ENCODE results near the gene TATDN2.
A peak's percentile ranks its signal among the peaks of the same experiment; 100 is the strongest.

Gene TATDN2

GRCh38 chr3:10249833-10250232 is 1.6 kb downstream of the TATDN2 start:
- no peak overlapping the region for H3K4ac ChIP-seq (ENCODE audit: low read depth, low read length)
- H2BK15ac ChIP-seq (replicated peaks; ENCODE audit: low read depth), result no peak overlapping the region
- peak overlapping the region; percentile 69 for H3K56ac ChIP-seq (ENCODE audit: low read length)
- H3K23ac ChIP-seq (ENCODE audit: low read length), result no peak overlapping the region
- no peak overlapping the region for H2BK5ac ChIP-seq (ENCODE audit: low read length)
- H3K9ac ChIP-seq (ENCODE audit: low read length), result peak overlapping the region; percentile 78
- no peak overlapping the region for H2AK5ac ChIP-seq (ENCODE audit: low read length)
- H3K4me1 ChIP-seq (ENCODE audit: control insufficient read depth, low read depth, low read length), result peaks cover 2% of the 10 kb centered on the region
- DNase-seq, result no peak
- no peaks in the 10 kb centered on the region for H3K27me3 ChIP-seq (ENCODE audit: insufficient read depth, low read length, poor library complexity)
- peaks cover 16% of the 10 kb centered on the region for H3K79me2 ChIP-seq (ENCODE audit: control insufficient read depth, insufficient read depth, low read length)
- H2BK120ac ChIP-seq (ENCODE audit: low read depth, low read length), result no peak overlapping the region
- no peak overlapping the region for H4K5ac ChIP-seq (ENCODE audit: low read length)
- no peaks in the 10 kb centered on the region for H3K36me3 ChIP-seq (ENCODE audit: control insufficient read depth, insufficient read depth, low read length)
- no CpG with 5 or more reads among the region's 3 CpGs for WGBS (ENCODE audit: extremely low coverage, insufficient coverage, low lambda C conversion rate)
- H4K8ac ChIP-seq (ENCODE audit: low read depth, low read length), result no peak overlapping the region
- H3K18ac ChIP-seq (ENCODE audit: low read length), result no peak overlapping the region
- H3K79me1 ChIP-seq (ENCODE audit: low read length), result peaks cover 17% of the 10 kb centered on the region
- H3K27ac ChIP-seq (ENCODE audit: low read depth, low read length), result no peak overlapping the region
- H3K4me2 ChIP-seq (ENCODE audit: low read length), result peak overlapping the region; percentile 89
- peak overlapping the region; percentile 65 for H3K4me3 ChIP-seq (ENCODE audit: low read length)

- no peak overlapping the region for H2BK15ac ChIP-seq (replicated peaks; ENCODE audit: low read depth)
- no peak overlapping the region for H2BK120ac ChIP-seq (ENCODE audit: low read depth, low read length)
- H3K79me2 ChIP-seq (ENCODE audit: control insufficient read depth, insufficient read depth, low read length), result peaks cover 16% of the 10 kb centered on the region
- DNase-seq, result no peak
- H3K18ac ChIP-seq (ENCODE audit: low read length), result no peak overlapping the region
- H4K8ac ChIP-seq (ENCODE audit: low read depth, low read length), result no peak overlapping the region
- no peak overlapping the region for H2AK5ac ChIP-seq (ENCODE audit: low read length)
- no peak overlapping the region for H3K27ac ChIP-seq (ENCODE audit: low read depth, low read length)
- no peak overlapping the region for H2BK5ac ChIP-seq (ENCODE audit: low read length)
- H3K4me1 ChIP-seq (ENCODE audit: control insufficient read depth, low read depth, low read length), result peaks cover 2% of the 10 kb centered on the region
- no peaks in the 10 kb centered on the region for H3K36me3 ChIP-seq (ENCODE audit: control insufficient read depth, insufficient read depth, low read length)
- H3K4me3 ChIP-seq (ENCODE audit: low read length), result no peak overlapping the region
- peaks cover 17% of the 10 kb centered on the region for H3K79me1 ChIP-seq (ENCODE audit: low read length)
- H3K56ac ChIP-seq (ENCODE audit: low read length), result no peak overlapping the region
- H3K23ac ChIP-seq (ENCODE audit: low read length), result no peak overlapping the region
- H3K9ac ChIP-seq (ENCODE audit: low read length), result no peak overlapping the region
- H4K5ac ChIP-seq (ENCODE audit: low read length), result no peak overlapping the region
- H3K4me2 ChIP-seq (ENCODE audit: low read length), result peak overlapping the region; percentile 3
- H3K4ac ChIP-seq (ENCODE audit: low read depth, low read length), result no peak overlapping the region
- no peaks in the 10 kb centered on the region for H3K27me3 ChIP-seq (ENCODE audit: insufficient read depth, low read length, poor library complexity)
- WGBS (ENCODE audit: extremely low coverage, insufficient coverage, low lambda C conversion rate), result no CpG with 5 or more reads among the region's 3 CpGs
Observed at GRCh38 chr3:10251006-10251405, 2.7 kb downstream of the TATDN2 start.

- no peak for DNase-seq
- H3K23ac ChIP-seq (ENCODE audit: low read length), result no peak overlapping the region
- peaks cover 2% of the 10 kb centered on the region for H3K4me1 ChIP-seq (ENCODE audit: control insufficient read depth, low read depth, low read length)
- H3K27ac ChIP-seq (ENCODE audit: low read depth, low read length), result no peak overlapping the region
- H3K18ac ChIP-seq (ENCODE audit: low read length), result no peak overlapping the region
- no peaks in the 10 kb centered on the region for H3K27me3 ChIP-seq (ENCODE audit: insufficient read depth, low read length, poor library complexity)
- no peak overlapping the region for H4K5ac ChIP-seq (ENCODE audit: low read length)
- H3K36me3 ChIP-seq (ENCODE audit: control insufficient read depth, insufficient read depth, low read length), result peaks cover 2% of the 10 kb centered on the region
- H3K79me1 ChIP-seq (ENCODE audit: low read length), result peaks cover 20% of the 10 kb centered on the region
- WGBS (ENCODE audit: extremely low coverage, insufficient coverage, low lambda C conversion rate), result no CpG with 5 or more reads among the region's 3 CpGs
- no peak overlapping the region for H2BK5ac ChIP-seq (ENCODE audit: low read length)
- H2BK120ac ChIP-seq (ENCODE audit: low read depth, low read length), result no peak overlapping the region
- no peak overlapping the region for H2BK15ac ChIP-seq (replicated peaks; ENCODE audit: low read depth)
- H4K8ac ChIP-seq (ENCODE audit: low read depth, low read length), result no peak overlapping the region
- no peak overlapping the region for H3K56ac ChIP-seq (ENCODE audit: low read length)
- H3K79me2 ChIP-seq (ENCODE audit: control insufficient read depth, insufficient read depth, low read length), result peaks cover 18% of the 10 kb centered on the region
- H2AK5ac ChIP-seq (ENCODE audit: low read length), result no peak overlapping the region
- H3K4me2 ChIP-seq (ENCODE audit: low read length), result no peak overlapping the region
- no peak overlapping the region for H3K9ac ChIP-seq (ENCODE audit: low read length)
- H3K4me3 ChIP-seq (ENCODE audit: low read length), result no peak overlapping the region
- no peak overlapping the region for H3K4ac ChIP-seq (ENCODE audit: low read depth, low read length)
Observed at GRCh38 chr3:10253731-10254130, 5.5 kb downstream of the TATDN2 start.

- Histone ChIP-seq H3K23ac (ENCODE audit: low read length) (no peak overlapping the region), H4K8ac (ENCODE audit: low read depth, low read length) (no peak overlapping the region), H2AK5ac (ENCODE audit: low read length) (no peak overlapping the region), H3K27ac (ENCODE audit: low read depth, low read length) (no peak overlapping the region), H3K79me1 (ENCODE audit: low read length) (peaks cover 12% of the 10 kb centered on the region), H2BK120ac (ENCODE audit: low read depth, low read length) (no peak overlapping the region), H3K56ac (ENCODE audit: low read length) (no peak overlapping the region), H3K4me1 (ENCODE audit: control insufficient read depth, low read depth, low read length) (no peaks in the 10 kb centered on the region), H2BK15ac (replicated peaks; ENCODE audit: low read depth) (no peak overlapping the region), H4K5ac (ENCODE audit: low read length) (no peak overlapping the region), H3K18ac (ENCODE audit: low read length) (no peak overlapping the region), H3K36me3 (ENCODE audit: control insufficient read depth, insufficient read depth, low read length) (peaks cover 2% of the 10 kb centered on the region), H3K79me2 (ENCODE audit: control insufficient read depth, insufficient read depth, low read length) (peaks cover 8% of the 10 kb centered on the region), H3K4ac (ENCODE audit: low read depth, low read length) (no peak overlapping the region), H2BK5ac (ENCODE audit: low read length) (no peak overlapping the region), H3K4me3 (ENCODE audit: low read length) (no peak overlapping the region), H3K27me3 (ENCODE audit: insufficient read depth, low read length, poor library complexity) (no peaks in the 10 kb centered on the region), H3K9ac (ENCODE audit: low read length) (no peak overlapping the region), H3K4me2 (ENCODE audit: low read length) (no peak overlapping the region)
- WGBS (ENCODE audit: extremely low coverage, insufficient coverage, low lambda C conversion rate), result no CpG with 5 or more reads among the region's 7 CpGs
- no peak for DNase-seq
Observed at GRCh38 chr3:10255835-10256234, 7.6 kb downstream of the TATDN2 start.

GRCh38 chr3:10259036-10259435 is 10.8 kb downstream of the TATDN2 start:
- no peak overlapping the region for H4K8ac ChIP-seq (ENCODE audit: low read depth, low read length)
- H3K4ac ChIP-seq (ENCODE audit: low read depth, low read length), result no peak overlapping the region
- H3K4me3 ChIP-seq (ENCODE audit: low read length), result no peak overlapping the region
- no peak overlapping the region for H2BK5ac ChIP-seq (ENCODE audit: low read length)
- H3K4me2 ChIP-seq (ENCODE audit: low read length), result no peak overlapping the region
- H3K79me2 ChIP-seq (ENCODE audit: control insufficient read depth, insufficient read depth, low read length), result peaks cover 2% of the 10 kb centered on the region
- no peak overlapping the region for H3K56ac ChIP-seq (ENCODE audit: low read length)
- no peak for DNase-seq
- no peak overlapping the region for H2BK120ac ChIP-seq (ENCODE audit: low read depth, low read length)
- H3K9ac ChIP-seq (ENCODE audit: low read length), result no peak overlapping the region
- no peak overlapping the region for H3K18ac ChIP-seq (ENCODE audit: low read length)
- no CpG with 5 or more reads among the region's 7 CpGs for WGBS (ENCODE audit: extremely low coverage, insufficient coverage, low lambda C conversion rate)
- H3K4me1 ChIP-seq (ENCODE audit: control insufficient read depth, low read depth, low read length), result no peaks in the 10 kb centered on the region
- H3K27ac ChIP-seq (ENCODE audit: low read depth, low read length), result no peak overlapping the region
- H3K27me3 ChIP-seq (ENCODE audit: insufficient read depth, low read length, poor library complexity), result no peaks in the 10 kb centered on the region
- no peak overlapping the region for H4K5ac ChIP-seq (ENCODE audit: low read length)
- peaks cover 6% of the 10 kb centered on the region for H3K79me1 ChIP-seq (ENCODE audit: low read length)
- H3K36me3 ChIP-seq (ENCODE audit: control insufficient read depth, insufficient read depth, low read length), result peaks cover 2% of the 10 kb centered on the region
- no peak overlapping the region for H2BK15ac ChIP-seq (replicated peaks; ENCODE audit: low read depth)
- H3K23ac ChIP-seq (ENCODE audit: low read length), result no peak overlapping the region
- H2AK5ac ChIP-seq (ENCODE audit: low read length), result no peak overlapping the region

- WGBS (ENCODE audit: extremely low coverage, insufficient coverage, low lambda C conversion rate), result no CpG with 5 or more reads among the region's 4 CpGs
- no peak overlapping the region for H4K8ac ChIP-seq (ENCODE audit: low read depth, low read length)
- H3K4me1 ChIP-seq (ENCODE audit: control insufficient read depth, low read depth, low read length), result no peaks in the 10 kb centered on the region
Observed at GRCh38 chr3:10259798-10260197, 11.5 kb downstream of the TATDN2 start.

More at GRCh38 chr3:10259798-10260197, 11.5 kb downstream of the TATDN2 start:
- H3K79me2 ChIP-seq (ENCODE audit: control insufficient read depth, insufficient read depth, low read length), result peaks cover 2% of the 10 kb centered on the region
- H2BK15ac ChIP-seq (replicated peaks; ENCODE audit: low read depth), result no peak overlapping the region
- H3K4me3 ChIP-seq (ENCODE audit: low read length), result no peak overlapping the region
- H3K56ac ChIP-seq (ENCODE audit: low read length), result no peak overlapping the region
- peaks cover 2% of the 10 kb centered on the region for H3K36me3 ChIP-seq (ENCODE audit: control insufficient read depth, insufficient read depth, low read length)
- H2AK5ac ChIP-seq (ENCODE audit: low read length), result no peak overlapping the region
- H3K18ac ChIP-seq (ENCODE audit: low read length), result no peak overlapping the region
- H3K4me2 ChIP-seq (ENCODE audit: low read length), result no peak overlapping the region
- H3K27me3 ChIP-seq (ENCODE audit: insufficient read depth, low read length, poor library complexity), result no peaks in the 10 kb centered on the region
- peaks cover 3% of the 10 kb centered on the region for H3K79me1 ChIP-seq (ENCODE audit: low read length)
- no peak overlapping the region for H2BK120ac ChIP-seq (ENCODE audit: low read depth, low read length)
- no peak overlapping the region for H3K4ac ChIP-seq (ENCODE audit: low read depth, low read length)
- H4K5ac ChIP-seq (ENCODE audit: low read length), result no peak overlapping the region
- H3K27ac ChIP-seq (ENCODE audit: low read depth, low read length), result no peak overlapping the region
- H2BK5ac ChIP-seq (ENCODE audit: low read length), result no peak overlapping the region
- H3K23ac ChIP-seq (ENCODE audit: low read length), result no peak overlapping the region
- DNase-seq, result no peak
- no peak overlapping the region for H3K9ac ChIP-seq (ENCODE audit: low read length)

Measured in mesendoderm (in vitro differentiated cells).